ENCODE results near the gene BACH1.

BACH1 gene

GRCh38 chr21:29305561-29305960 is 6.8 kb downstream of the BACH1 start:
- TF ChIP-seq RAD21 (IDR thresholded peaks at IDR 0.05; ENCODE audit: low read depth) (no peak), CREB1 (IDR thresholded peaks at IDR 0.05; ENCODE audit: low read depth) (no peak), REST (IDR thresholded peaks at IDR 0.05; ENCODE audit: low read depth) (no peak), TEAD4 (IDR thresholded peaks at IDR 0.05) (no peak), YY1 (IDR thresholded peaks at IDR 0.05; ENCODE audit: low read depth) (no peak), MAX (IDR thresholded peaks at IDR 0.05) (no peak), CEBPB (IDR thresholded peaks at IDR 0.05) (no peak), USF1 (IDR thresholded peaks at IDR 0.05) (no peak), TCF12 (IDR thresholded peaks at IDR 0.05; ENCODE audit: low read depth) (no peak), TAF1 (IDR thresholded peaks at IDR 0.05; ENCODE audit: low read depth) (no peak), ZBTB7A (IDR thresholded peaks at IDR 0.05; ENCODE audit: low read depth) (no peak), EGR1 (IDR thresholded peaks at IDR 0.05) (no peak), EP300 (IDR thresholded peaks at IDR 0.05; ENCODE audit: borderline replicate concordance) (no peak), NFIC (IDR thresholded peaks at IDR 0.05) (no peak), FOXM1 (IDR thresholded peaks at IDR 0.05; ENCODE audit: borderline replicate concordance, low read depth) (no peak)

- TF ChIP-seq YY1 (IDR thresholded peaks at IDR 0.05; ENCODE audit: low read depth), result no peak
- no peak for TF ChIP-seq CEBPB (IDR thresholded peaks at IDR 0.05)
- TF ChIP-seq FOXM1 (IDR thresholded peaks at IDR 0.05; ENCODE audit: borderline replicate concordance, low read depth), result no peak
- no peak for TF ChIP-seq RAD21 (IDR thresholded peaks at IDR 0.05; ENCODE audit: low read depth)
- no peak for TF ChIP-seq USF1 (IDR thresholded peaks at IDR 0.05)
- TF ChIP-seq EGR1 (IDR thresholded peaks at IDR 0.05), result no peak
- TF ChIP-seq TAF1 (IDR thresholded peaks at IDR 0.05; ENCODE audit: low read depth), result no peak
- TF ChIP-seq TCF12 (IDR thresholded peaks at IDR 0.05; ENCODE audit: low read depth), result no peak
- no peak for TF ChIP-seq EP300 (IDR thresholded peaks at IDR 0.05; ENCODE audit: borderline replicate concordance)
- TF ChIP-seq NFIC (IDR thresholded peaks at IDR 0.05), result no peak
- TF ChIP-seq REST (IDR thresholded peaks at IDR 0.05; ENCODE audit: low read depth), result no peak
Observed at GRCh38 chr21:29306920-29307319, 8.2 kb downstream of the BACH1 start.

- TF ChIP-seq USF1 (IDR thresholded peaks at IDR 0.05) (no peak), CEBPB (IDR thresholded peaks at IDR 0.05) (no peak), MAX (IDR thresholded peaks at IDR 0.05) (no peak), EGR1 (IDR thresholded peaks at IDR 0.05) (no peak), RAD21 (IDR thresholded peaks at IDR 0.05; ENCODE audit: low read depth) (no peak), EP300 (IDR thresholded peaks at IDR 0.05; ENCODE audit: borderline replicate concordance) (no peak), NFIC (IDR thresholded peaks at IDR 0.05) (no peak), ZBTB7A (IDR thresholded peaks at IDR 0.05; ENCODE audit: low read depth) (no peak), TEAD4 (IDR thresholded peaks at IDR 0.05) (no peak), CREB1 (IDR thresholded peaks at IDR 0.05; ENCODE audit: low read depth) (no peak), YY1 (IDR thresholded peaks at IDR 0.05; ENCODE audit: low read depth) (no peak), TAF1 (IDR thresholded peaks at IDR 0.05; ENCODE audit: low read depth) (no peak), FOXM1 (IDR thresholded peaks at IDR 0.05; ENCODE audit: borderline replicate concordance, low read depth) (no peak), TCF12 (IDR thresholded peaks at IDR 0.05; ENCODE audit: low read depth) (no peak), REST (IDR thresholded peaks at IDR 0.05; ENCODE audit: low read depth) (no peak)
Observed at GRCh38 chr21:29307718-29308455, 9.2 kb downstream of the BACH1 start.

Measured in Ishikawa (cell line).